A549 treated with ZK216348 at 1 μM for 4 hours (cell line): ENCODE results near the gene USP17L26. TPM values are rescaled to one million over a fixed set of nuclear protein-coding genes. Genes with fewer than 3 reads are reported as not detected.

Source experiments
- total RNA-seq: library from RNA; stranded (reverse); fragments of 200-300 nt; extraction: Qiagen RNA extraction; gene quantifications from 5 replicates; pipeline ENCODE4 v1.2.3, GENCODE V29; 2022; ENCODE audit warnings: low read depth

USP17L26 gene
- not detected in 5 replicates for total RNA-seq

GRCh38 chr4:9334358-9334757 is at the start of gene USP17L26:
TSS of gene USP17L26 (plus strand) at chr4:9334658. CDS start at chr4:9334658, 0 bp downstream.

GRCh38 chr4:9324865-9325264 is 9.6 kb upstream of the USP17L26 start, which contains the start of gene USP17L24:
TSS of gene USP17L24 (plus strand) at chr4:9325165. CDS start at chr4:9325165, 0 bp downstream.

GRCh38 chr4:9329611-9330010 is 4.8 kb upstream of the USP17L26 start, which contains the start of gene USP17L25:
TSS of gene USP17L25 (plus strand) at chr4:9329911. CDS start at chr4:9329911, 0 bp downstream.

GRCh38 chr4:9339103-9339502 is 4.6 kb downstream of the USP17L26 start, which contains the start of gene USP17L5:
TSS of gene USP17L5 (plus strand) at chr4:9339403. CDS start at chr4:9339403, 0 bp downstream.

GRCh38 chr4:9343848-9344247 is 9.4 kb downstream of the USP17L26 start, which contains the start of gene USP17L27:
TSS of gene USP17L27 (plus strand) at chr4:9344148. CDS start at chr4:9344148, 0 bp downstream.

GRCh38 chr4:9348593-9348992 is 14.1 kb downstream of the USP17L26 start, which contains the start of gene USP17L28:
TSS of gene USP17L28 (plus strand) at chr4:9348893. CDS start at chr4:9348893, 0 bp downstream.

GRCh38 chr4:9353338-9353737 is 18.9 kb downstream of the USP17L26 start, which contains the start of gene USP17L29:
TSS of gene USP17L29 (plus strand) at chr4:9353638. CDS start at chr4:9353638, 0 bp downstream.

GRCh38 chr4:9362829-9363228 is 28.4 kb downstream of the USP17L26 start, which contains the start of gene USP17L30:
TSS of gene USP17L30 (plus strand) at chr4:9363129. CDS start at chr4:9363129, 0 bp downstream.

Other genes starting within 250 kb of the USP17L26 start
- not detected in 5 replicates for gene FAM90A26, start 164.2 kb upstream of the USP17L26 start, total RNA-seq
- gene USP17L10, start 124.0 kb upstream of the USP17L26 start, total RNA-seq, result not detected in 5 replicates
- not detected in 5 replicates for gene USP17L11, start 119.3 kb upstream of the USP17L26 start, total RNA-seq
- not detected in 5 replicates for gene USP17L12, start 114.5 kb upstream of the USP17L26 start, total RNA-seq
- gene USP17L13, start 109.8 kb upstream of the USP17L26 start, total RNA-seq, result not detected in 5 replicates
- gene USP17L15, start 100.3 kb upstream of the USP17L26 start, total RNA-seq, result not detected in 5 replicates
- not detected in 5 replicates for gene USP17L17, start 90.8 kb upstream of the USP17L26 start, total RNA-seq
- not detected in 5 replicates for gene USP17L18, start 86.0 kb upstream of the USP17L26 start, total RNA-seq
- not detected in 5 replicates for gene USP17L19, start 81.3 kb upstream of the USP17L26 start, total RNA-seq
- not detected in 5 replicates for gene USP17L20, start 76.5 kb upstream of the USP17L26 start, total RNA-seq
- not detected in 5 replicates for gene USP17L21, start 71.8 kb upstream of the USP17L26 start, total RNA-seq
- gene USP17L22, start 67.0 kb upstream of the USP17L26 start, total RNA-seq, result not detected in 5 replicates
- gene USP17L24, start 9.5 kb upstream of the USP17L26 start, total RNA-seq, result not detected in 5 replicates
- not detected in 5 replicates for gene USP17L25, start 4.7 kb upstream of the USP17L26 start, total RNA-seq
- gene USP17L5, start 4.7 kb downstream of the USP17L26 start, total RNA-seq, result not detected in 5 replicates
- not detected in 5 replicates for gene USP17L27, start 9.5 kb downstream of the USP17L26 start, total RNA-seq
- gene USP17L28, start 14.2 kb downstream of the USP17L26 start, total RNA-seq, result not detected in 5 replicates
- not detected in 5 replicates for gene USP17L29, start 19.0 kb downstream of the USP17L26 start, total RNA-seq
- gene USP17L30, start 28.5 kb downstream of the USP17L26 start, total RNA-seq, result not detected in 5 replicates
- gene DEFB131A, start 109.8 kb downstream of the USP17L26 start, total RNA-seq, result not detected in 5 replicates